K562 (cell line): Measurements from ENCODE around the gene FAF2. TPM values are rescaled to one million over a fixed set of nuclear protein-coding genes. Genes with fewer than 3 reads are reported as not detected.
A peak's percentile ranks its signal among the peaks of the same experiment; 100 is the strongest.

Source experiments
- ATAC-seq: fragments of 200-7000 bp; cut with Tn5 transposase; 3 replicates; pipeline ENCODE4 v1.9.1; 2020; ENCODE audit warnings: moderate library complexity
- BruUV-seq: library from RNA; stranded (reverse); fragments of 400-500 nt; replicated peaks from 2 replicates; lab custom pipeline; 2021; lab: Mats Ljungman, UMichigan
- CTCF ChIA-PET: fragments of 300-600 bp; formaldehyde crosslinking; extraction: SDS; loops from one replicate; lab custom pipeline; 2021; ENCODE audit warnings: low intra/inter-chr PET ratio; lab: Yijun Ruan, JAX
- POLR2A ChIA-PET: fragments of 300-600, 350-650 bp; sonication (Branson Sonifier 250); formaldehyde crosslinking; extraction: SDS; loops from one replicate; lab custom pipeline; 2021; ENCODE audit warnings: antibody characterized with exemption, inconsistent platforms; lab: Yijun Ruan, JAX
- DNase-seq, 4 experiments: peaks; one replicate each; pipeline versions ENCODE4 v3.0.0 to v3.0.0-alpha.2; 2011 to 2018; ENCODE audit warnings: low spot score in 3 of 4, mixed read lengths in 3 of 4; ENCODE audit errors: extremely low read depth in 1 of 4
- FAIRE-seq: peaks from 2 replicates; lab custom pipeline; 2011; peaks lifted over from hg19 to GRCh38; lab: Jason Lieb, UNC
- H2AFZ ChIP-seq: 2 replicates; pipeline ENCODE4 v1.6.0; 2011; ENCODE audit warnings: low read depth, low read length, control low read depth, inconsistent platforms
- H3K27ac ChIP-seq: fragments of 200-600 bp; 3 replicates; pipeline ENCODE4 v1.8.0; 2011; ENCODE audit warnings: low read depth, mild to moderate bottlenecking, control low read depth, inconsistent platforms, low read length, moderate library complexity, mixed read lengths; ENCODE audit errors: extremely low read depth
- H3K27me3 ChIP-seq, 2 experiments: fragments of 300-600 bp in 1 of 2; 2 replicates in 1 of 2; 3 replicates in 1 of 2; pipeline versions ENCODE4 v1.6.0 to v1.8.0; 2011; ENCODE audit warnings: inconsistent platforms in 2 of 2, low read length in 2 of 2, mild to moderate bottlenecking in 1 of 2, mixed read lengths in 1 of 2, moderate library complexity in 1 of 2; ENCODE audit not compliant: control insufficient read depth in 2 of 2, insufficient read depth in 2 of 2
- H3K36me3 ChIP-seq: fragments of 300-600 bp; 3 replicates; pipeline ENCODE4 v1.8.0; 2011; ENCODE audit warnings: mild to moderate bottlenecking, low read length, inconsistent platforms; ENCODE audit not compliant: control insufficient read depth, insufficient read depth
- H3K4me1 ChIP-seq, 2 experiments: fragments of 200-600 bp in 1 of 2; replicated peaks in 1 of 2; 2 replicates in 1 of 2; 3 replicates in 1 of 2; pipeline versions ENCODE4 v1.5.1 to v1.8.0; 2011; ENCODE audit warnings: inconsistent platforms in 2 of 2, low read length in 2 of 2, mild to moderate bottlenecking in 1 of 2, mixed read lengths in 1 of 2, moderate library complexity in 1 of 2; ENCODE audit not compliant: control insufficient read depth in 2 of 2, insufficient read depth in 2 of 2
- H3K4me2 ChIP-seq: 2 replicates; pipeline ENCODE4 v1.6.1; 2011; ENCODE audit warnings: low read length, control low read depth, inconsistent platforms, mixed read lengths; ENCODE audit not compliant: insufficient read depth
- H3K4me3 ChIP-seq: fragments of 200-600 bp; sonication (generic), shearing (Covaris generic); 2 replicates; pipeline ENCODE4 v1.5.1; 2016; ENCODE audit warnings: control low read depth, inconsistent platforms
- H3K79me2 ChIP-seq: fragments of 200-600 bp; 3 replicates; pipeline ENCODE4 v1.8.0; 2011; ENCODE audit warnings: low read length, inconsistent platforms; ENCODE audit not compliant: control insufficient read depth, insufficient read depth
- H3K9ac ChIP-seq, 2 experiments: 2 replicates each; pipeline versions ENCODE4 v1.6.0 to v1.6.1; 2011; ENCODE audit warnings: low read depth in 2 of 2, low read length in 2 of 2, control low read depth in 1 of 2, inconsistent platforms in 1 of 2, mild to moderate bottlenecking in 1 of 2, mixed read lengths in 1 of 2; ENCODE audit not compliant: insufficient read depth in 1 of 2
- H3K9me1 ChIP-seq: one replicate; pipeline ENCODE4 v1.6.0; 2011; ENCODE audit warnings: inconsistent platforms, mild to moderate bottlenecking, low read length, moderate library complexity; ENCODE audit not compliant: control insufficient read depth, insufficient read depth
- H3K9me3 ChIP-seq: replicated peaks from 2 replicates; pipeline ENCODE4 v1.5.1; 2011; ENCODE audit warnings: low read depth, low read length, inconsistent platforms; ENCODE audit not compliant: control insufficient read depth, insufficient read depth
- H4K20me1 ChIP-seq: replicated peaks from 2 replicates; pipeline ENCODE4 v1.6.1; 2011; ENCODE audit warnings: low read length, inconsistent platforms, mixed read lengths; ENCODE audit not compliant: control insufficient read depth, insufficient read depth
- ARID2 ChIP-seq: fragments of 450-650 bp; IDR thresholded peaks from 2 replicates; pipeline ENCODE4 v1.6.1; 2017; ENCODE audit warnings: antibody characterized with exemption, mild to moderate bottlenecking
- CBX2 ChIP-seq: fragments of 200-600 bp; sonication (generic); IDR thresholded peaks from one replicate; pipeline ENCODE4 v1.6.1; 2012; ENCODE audit warnings: mild to moderate bottlenecking, low read length, inconsistent platforms; ENCODE audit not compliant: insufficient read depth, poor library complexity, severe bottlenecking
- CBX5 ChIP-seq: IDR thresholded peaks from 2 replicates; pipeline ENCODE4 v1.6.1; 2014; ENCODE audit warnings: low read depth, borderline replicate concordance
- CREBBP ChIP-seq: IDR thresholded peaks from one replicate; pipeline ENCODE4 v1.6.1; 2012; ENCODE audit warnings: low read depth, mild to moderate bottlenecking, control low read depth, inconsistent platforms, low read length
- CTCF ChIP-seq, 3 experiments: IDR thresholded peaks in 2 of 3; conservative IDR thresholded peaks in 1 of 3; 2 replicates each; pipeline ENCODE4 v1.5.1; 2011 to 2012; ENCODE audit warnings: low read length in 3 of 3, mild to moderate bottlenecking in 3 of 3, control low read depth in 2 of 3, improper control_type of control experiment in 1 of 3, inconsistent platforms in 1 of 3, low read depth in 1 of 3, mixed read lengths in 1 of 3, moderate library complexity in 1 of 3; ENCODE audit not compliant: insufficient read depth in 2 of 3
- FOXJ3 ChIP-seq: sonication (generic); formaldehyde crosslinking; IDR thresholded peaks from 2 replicates; pipeline ENCODE4 v1.4.0; 2020; ENCODE audit warnings: mild to moderate bottlenecking, missing genetic modification reagents
- JUNB ChIP-seq: fragments of 450-650 bp; formaldehyde crosslinking; conservative IDR thresholded peaks from 2 replicates; pipeline ENCODE4 v1.4.0; 2020; ENCODE audit warnings: mild to moderate bottlenecking
- L3MBTL2 ChIP-seq: fragments of 450-650 bp; IDR thresholded peaks from 2 replicates; pipeline ENCODE4 v1.6.1; 2016; ENCODE audit warnings: mild to moderate bottlenecking, moderate library complexity
- MAX ChIP-seq: sonication (generic); formaldehyde crosslinking; IDR thresholded peaks from 2 replicates; pipeline ENCODE4 v1.9.0; 2022; ENCODE audit warnings: mild to moderate bottlenecking, missing genetic modification reagents
- MITF ChIP-seq: IDR thresholded peaks from 2 replicates; pipeline ENCODE4 v1.6.1; 2014; ENCODE audit warnings: antibody characterized with exemption
- NR1H2 ChIP-seq: sonication (generic); formaldehyde crosslinking; IDR thresholded peaks from 2 replicates; pipeline ENCODE4 v1.4.0; 2020; ENCODE audit warnings: mild to moderate bottlenecking, missing genetic modification reagents
- POLR2AphosphoS5 ChIP-seq: IDR thresholded peaks from 2 replicates; pipeline ENCODE4 v1.6.1; 2011; ENCODE audit warnings: mild to moderate bottlenecking, low read depth, low read length, moderate library complexity; ENCODE audit not compliant: control insufficient read depth, insufficient read depth
- RAD21 ChIP-seq, 2 experiments: fragments of 250-450 bp in 1 of 2; fragments of 450-650 bp in 1 of 2; sonication (Bioruptor Pico) in 1 of 2; formaldehyde crosslinking in 1 of 2; IDR thresholded peaks in 1 of 2; conservative IDR thresholded peaks in 1 of 2; 2 replicates each; pipeline versions ENCODE4 v1.4.0 to v1.8.0; 2020 to 2022; ENCODE audit warnings: mild to moderate bottlenecking in 2 of 2, moderate library complexity in 1 of 2
- RBM34 ChIP-seq: fragments of 200-400 bp; formaldehyde crosslinking; IDR thresholded peaks from 2 replicates; pipeline ENCODE4 v1.6.1; 2018; ENCODE audit warnings: low read length, borderline replicate concordance; ENCODE audit not compliant: insufficient read depth
- SREBF2 ChIP-seq: sonication (generic); formaldehyde crosslinking; IDR thresholded peaks from 2 replicates; pipeline ENCODE4 v1.4.0; 2020; ENCODE audit warnings: mild to moderate bottlenecking, missing genetic modification reagents
- TAF1 ChIP-seq: IDR thresholded peaks from 2 replicates; pipeline ENCODE4 v1.6.1; 2011; ENCODE audit warnings: mild to moderate bottlenecking, low read length, moderate library complexity; ENCODE audit not compliant: insufficient read depth, control insufficient read depth, severe bottlenecking; ENCODE audit errors: extremely low read depth
- TFAM ChIP-seq: fragments of 250-450 bp; sonication (Bioruptor Pico); conservative IDR thresholded peaks from 2 replicates; pipeline ENCODE4 v1.5.0; 2021; ENCODE audit warnings: mild to moderate bottlenecking, moderate library complexity
- ZNF143 ChIP-seq: sonication (generic); formaldehyde crosslinking; IDR thresholded peaks from 2 replicates; pipeline ENCODE4 v1.9.0; 2022; ENCODE audit warnings: mild to moderate bottlenecking, missing genetic modification reagents
- WGBS: fragments of 100-300 bp; shearing (Covaris generic); methylation state at CpG from one replicate; pipeline ENCODE4 v1.1.6; 2016; ENCODE audit warnings: low coverage, mixed read lengths; ENCODE audit not compliant: insufficient coverage; ENCODE audit errors: missing lambda C conversion rate; 5-methylcytosine and 5-hydroxymethylcytosine counted together
- in situ Hi-C: fragments of 300-500 bp; cut with MboI; formaldehyde crosslinking; loops from 4 replicates; pipeline ENCODE4 v1.15.0; 2018; ENCODE audit warnings: inconsistent platforms, mixed read lengths
- intact Hi-C: fragments of 100-400 bp; cut with micrococcal nuclease; formaldehyde crosslinking; loops from 2 replicates; pipeline ENCODE4 v1.14.2; 2022
- polyA plus RNA-seq, 8 experiments: library from polyadenylated mRNA; depleted of rRNA in 4 of 8; stranded (reverse) in 5 of 8; unstranded in 3 of 8; fragments of >200 nt; fragmentation: Nextera tagmentation in 2 of 8; fragmentation: Illumina TruSeq in 1 of 8; extraction: Ambion mirVana in 2 of 8; extraction: Trizol in 1 of 8; gene quantifications; 2 replicates each; pipeline versions ENCODE4 v1.2.1 to v1.2.3, GENCODE V29; 2011 to 2014; ENCODE audit warnings: inconsistent platforms in 1 of 8, missing spikeins in 1 of 8
- total RNA-seq, 7 experiments: library from RNA; depleted of rRNA in 6 of 7; stranded (reverse); fragments of >200 nt in 6 of 7; fragmentation: Illumina TruSeq in 2 of 7; extraction: Trizol in 2 of 7; gene quantifications; 2 replicates each; pipeline versions ENCODE4 v1.2.1 to v1.2.3, GENCODE V29; 2011 to 2021; ENCODE audit warnings: low replicate concordance in 1 of 7

The FAF2 gene
- total and polyA plus RNA-seq, 9 of the 15 experiments (the other 6 are each of a cell fraction or from before 2014, with no cell fraction given): 25.0 to 44.6 (median 36.1) TPM

DNA sequence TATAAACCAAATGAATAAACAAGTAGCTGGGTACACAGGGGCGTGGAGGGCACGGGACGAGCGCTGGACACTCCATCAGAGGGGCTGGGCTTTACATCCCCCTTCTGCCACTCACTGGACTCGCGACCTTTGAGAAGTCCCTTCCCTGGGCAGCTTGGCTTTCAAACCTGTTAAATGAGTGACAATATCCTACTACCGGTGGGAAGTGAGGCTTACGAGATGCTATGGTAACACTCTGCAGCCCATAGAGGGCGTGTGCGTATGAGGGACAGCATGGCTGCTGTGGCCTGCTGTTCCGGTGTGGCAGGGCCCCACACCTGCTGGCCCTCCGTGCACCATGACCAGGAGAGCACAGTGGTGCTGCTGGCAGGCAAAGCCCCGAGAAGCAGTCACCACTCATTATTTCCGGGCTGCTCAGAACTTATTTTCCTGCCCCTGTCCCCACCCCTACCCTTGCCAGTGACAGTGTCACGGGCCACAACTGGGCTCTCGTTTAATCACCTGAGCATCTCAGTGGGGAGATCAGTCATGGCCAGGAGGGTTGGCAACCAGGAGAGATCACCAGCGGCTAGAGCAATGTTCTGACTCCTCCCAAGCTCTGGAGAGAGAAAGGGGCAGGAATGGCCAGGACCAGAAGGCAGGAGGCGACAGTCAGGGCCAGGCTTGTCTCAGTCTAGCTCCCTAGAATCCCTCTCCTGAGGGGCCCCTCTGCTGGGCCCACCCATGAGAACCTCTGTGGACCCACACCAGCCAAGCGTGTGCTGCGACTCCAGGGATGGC, 42.3 kb upstream of the FAF2 start:
- 78% methylated on average over 19 of the region's 20 CpGs for WGBS
- no peaks in the 10 kb centered on the region for H3K9me1 ChIP-seq
- DNase-seq (peak in 1 of 4 experiments; percentile 14), FAIRE-seq (peak; percentile 78), ATAC-seq (peak; percentile 81)
- in situ Hi-C loops (no loop called here), intact Hi-C loops (no loop called here)
- H2AFZ ChIP-seq: no peak overlapping the region
- no peak overlapping the region for H3K27ac ChIP-seq
- ChIA-PET POLR2A (interaction anchor here (0.6 to 2.9 kb wide), 3 partner anchors 9 to 12 kb away, joined by 3 to 15 read pairs (median 8); no protein-coding TSS in a partner anchor), CTCF (no interaction called here)
- no peak overlapping the region for H3K4me2 ChIP-seq
- peaks cover 29% of the 10 kb centered on the region; the same call in 2 of the 3 replicates for H3K36me3 ChIP-seq
- H3K4me3 ChIP-seq: no peak overlapping the region
- H4K20me1 ChIP-seq: 0 out of 2 replicates have a peak, but pooled peaks cover 6% of the 10 kb centered on the region
- no peak overlapping the region for H3K9ac ChIP-seq
- BruUV-seq: no TSS peak
- no peaks in the 10 kb centered on the region for H3K27me3 ChIP-seq
- H3K79me2 ChIP-seq: no peaks in the 10 kb centered on the region
- no peaks in the 10 kb centered on the region for H3K9me3 ChIP-seq
- peaks cover 0 to 7% of the 10 kb centered on the region in 2 experiments; a peak in 2 of 5 replicates for H3K4me1 ChIP-seq
- TF ChIP-seq POLR2AphosphoS5 (no peak), CREBBP (no peak), CBX2 (no peak), RBM34 (no peak), ARID2 (no peak), ZNF143 (CRISPR knock-in tag) (no peak), TAF1 (no peak), TFAM (CRISPR knock-in tag) (no peak), NR1H2 (no peak), FOXJ3 (no peak), MAX (CRISPR knock-in tag) (0 out of 2 replicates have a peak, but pooled peaks have one; percentile 16), CBX5 (no peak), CTCF (IDR thresholded peaks at IDR 0.05 in 2 of 3, conservative IDR thresholded peaks at IDR 0.05 in 1 of 3; ENCODE audit: insufficient read depth in 2 of 3, low read depth in 1 of 3, low read length in 3 of 3) (peak; percentile 39 to 56 (median 45)), L3MBTL2 (no peak), SREBF2 (no peak), RAD21 (CRISPR knock-in tag; conservative IDR thresholded peaks at IDR 0.05 in 1 of 2, IDR thresholded peaks at IDR 0.05 in 1 of 2) (peak in 1 of 2 experiments; percentile 23; a peak in 2 of 4 replicates), MITF (no peak), JUNB (CRISPR knock-in tag) (no peak)
